GM23338 (cell line): ENCODE data around the gene COL8A1. TPM values are rescaled to one million over a fixed set of nuclear protein-coding genes. Genes with fewer than 3 reads are reported as not detected.

ENCODE experiments used
- ATAC-seq: fragments of 200-7000 bp; cut with Tn5 transposase; 3 replicates; pipeline ENCODE4 v1.9.1; 2020
- DNase-seq: peaks from one replicate; pipeline ENCODE4 v3.0.0-alpha.2; 2015; ENCODE audit warnings: low spot score
- H2AFZ ChIP-seq: fragments of 200-600 bp; sonication (generic); 2 replicates; pipeline ENCODE4 v1.8.0; 2016; ENCODE audit warnings: antibody characterized with exemption, mild to moderate bottlenecking, moderate library complexity
- H3F3A ChIP-seq: fragments of 200-600 bp; sonication (generic); replicated peaks from 2 replicates; pipeline ENCODE4 v1.8.0; 2017; ENCODE audit warnings: antibody characterized with exemption, mixed run types, low read depth
- H3K27ac ChIP-seq: fragments of 200-600 bp; sonication (generic); 2 replicates; pipeline ENCODE4 v1.6.1; 2016; ENCODE audit warnings: low read depth
- H3K27me3 ChIP-seq: fragments of 200-600 bp; sonication (generic); 2 replicates; pipeline ENCODE4 v1.8.0; 2016; ENCODE audit warnings: mild to moderate bottlenecking, mixed run types, moderate library complexity; ENCODE audit not compliant: insufficient read depth
- H3K36me3 ChIP-seq: fragments of 200-600 bp; sonication (generic); 2 replicates; pipeline ENCODE4 v1.8.0; 2016; ENCODE audit warnings: mild to moderate bottlenecking; ENCODE audit not compliant: insufficient read depth
- H3K4me1 ChIP-seq: fragments of 200-600 bp; sonication (generic); 2 replicates; pipeline ENCODE4 v1.8.0; 2016; ENCODE audit warnings: mild to moderate bottlenecking, moderate library complexity; ENCODE audit not compliant: insufficient read depth
- H3K4me2 ChIP-seq: fragments of 200-600 bp; sonication (generic); 2 replicates; pipeline ENCODE4 v1.7.1; 2017; ENCODE audit warnings: mixed run types
- H3K4me3 ChIP-seq: fragments of 200-600 bp; sonication (generic); 2 replicates; pipeline ENCODE4 v1.6.1; 2016; ENCODE audit warnings: mixed run types
- H3K79me2 ChIP-seq: fragments of 200-600 bp; sonication (generic); replicated peaks from 2 replicates; pipeline ENCODE4 v1.8.0; 2017; ENCODE audit warnings: mild to moderate bottlenecking; ENCODE audit not compliant: insufficient read depth
- H3K9me2 ChIP-seq: fragments of 200-600 bp; sonication (generic); 2 replicates; pipeline ENCODE4 v1.8.0; 2017; ENCODE audit not compliant: insufficient read depth
- H4K20me1 ChIP-seq: fragments of 200-600 bp; sonication (generic); replicated peaks from 2 replicates; pipeline ENCODE4 v1.8.0; 2017; ENCODE audit warnings: mild to moderate bottlenecking; ENCODE audit not compliant: insufficient read depth
- H3K27ac Mint-ChIP-seq: 2 replicates; pipeline ENCODE4 v1.8.0; 2020; ENCODE audit warnings: inconsistent platforms, mild to moderate bottlenecking, moderate library complexity, mixed read lengths
- H3K27me3 Mint-ChIP-seq: 3 replicates; pipeline ENCODE4 v1.8.0; 2022; ENCODE audit warnings: low read depth, mild to moderate bottlenecking, moderate library complexity, mixed read lengths, inconsistent platforms; ENCODE audit not compliant: insufficient read depth, poor library complexity
- H3K36me3 Mint-ChIP-seq: 3 replicates; pipeline ENCODE4 v1.8.0; 2021; ENCODE audit warnings: low read depth, mild to moderate bottlenecking, inconsistent platforms, moderate library complexity, mixed read lengths
- H3K4me1 Mint-ChIP-seq: 3 replicates; pipeline ENCODE4 v1.8.0; 2020; ENCODE audit warnings: mild to moderate bottlenecking, inconsistent platforms, mixed read lengths
- H3K4me3 Mint-ChIP-seq: 3 replicates; pipeline ENCODE4 v1.8.0; 2021; ENCODE audit warnings: moderate library complexity, mild to moderate bottlenecking, inconsistent platforms, mixed read lengths
- H3K9me3 Mint-ChIP-seq: 3 replicates; pipeline ENCODE4 v1.8.0; 2020; ENCODE audit warnings: moderate library complexity, mild to moderate bottlenecking, inconsistent platforms, mixed read lengths
- EZH2 ChIP-seq: fragments of 200-600 bp; sonication (generic); IDR thresholded peaks from one replicate; pipeline ENCODE4 v1.8.0; 2017; ENCODE audit warnings: antibody characterized with exemption, mild to moderate bottlenecking, low read depth; ENCODE audit not compliant: unreplicated experiment
- POLR2AphosphoS5 ChIP-seq: IDR thresholded peaks from 2 replicates; pipeline ENCODE4 v1.6.1; 2016; ENCODE audit warnings: antibody characterized with exemption, low read depth
- STAT1 ChIP-seq: IDR thresholded peaks from one replicate; pipeline ENCODE4 v1.6.1; 2016; ENCODE audit warnings: antibody characterized with exemption; ENCODE audit not compliant: unreplicated experiment
- ZNF114 ChIP-seq: fragments of 250-450 bp; sonication (Bioruptor Pico); IDR thresholded peaks from 2 replicates; pipeline ENCODE4 v1.5.0; 2020; ENCODE audit warnings: mild to moderate bottlenecking, moderate library complexity
- polyA plus RNA-seq: library from polyadenylated mRNA; unstranded; fragments of >200 nt; fragmentation: Nextera tagmentation; extraction: Ambion mirVana; gene quantifications from 2 replicates; pipeline ENCODE4 v1.2.1, GENCODE V29; 2016
- total RNA-seq: library from RNA; depleted of rRNA; stranded (reverse); fragments of >200 nt; shearing (Covaris generic); gene quantifications from 2 replicates; pipeline ENCODE4 v1.2.3, GENCODE V29; 2014
- TF ChIP-seq, protein P1 (sequence below): fragments of 250-450 bp; sonication (Bioruptor Pico); IDR thresholded peaks from 2 replicates; pipeline ENCODE4 v1.5.0; 2020; ENCODE audit warnings: mild to moderate bottlenecking, moderate library complexity
- TF ChIP-seq, protein P2 (sequence below), 2 experiments: fragments of 200-600 bp in 1 of 2; sonication (generic) in 1 of 2; conservative IDR thresholded peaks; 2 replicates each; pipeline versions ENCODE4 v1.5.1 to v1.6.1; 2016 to 2017; ENCODE audit warnings: antibody characterized with exemption in 2 of 2, low read depth in 2 of 2, mild to moderate bottlenecking in 2 of 2, moderate library complexity in 1 of 2

Gene COL8A1
- total and polyA plus RNA-seq, 2 experiments from 2014 or later = 0.26 to 0.97 TPM

DNA sequence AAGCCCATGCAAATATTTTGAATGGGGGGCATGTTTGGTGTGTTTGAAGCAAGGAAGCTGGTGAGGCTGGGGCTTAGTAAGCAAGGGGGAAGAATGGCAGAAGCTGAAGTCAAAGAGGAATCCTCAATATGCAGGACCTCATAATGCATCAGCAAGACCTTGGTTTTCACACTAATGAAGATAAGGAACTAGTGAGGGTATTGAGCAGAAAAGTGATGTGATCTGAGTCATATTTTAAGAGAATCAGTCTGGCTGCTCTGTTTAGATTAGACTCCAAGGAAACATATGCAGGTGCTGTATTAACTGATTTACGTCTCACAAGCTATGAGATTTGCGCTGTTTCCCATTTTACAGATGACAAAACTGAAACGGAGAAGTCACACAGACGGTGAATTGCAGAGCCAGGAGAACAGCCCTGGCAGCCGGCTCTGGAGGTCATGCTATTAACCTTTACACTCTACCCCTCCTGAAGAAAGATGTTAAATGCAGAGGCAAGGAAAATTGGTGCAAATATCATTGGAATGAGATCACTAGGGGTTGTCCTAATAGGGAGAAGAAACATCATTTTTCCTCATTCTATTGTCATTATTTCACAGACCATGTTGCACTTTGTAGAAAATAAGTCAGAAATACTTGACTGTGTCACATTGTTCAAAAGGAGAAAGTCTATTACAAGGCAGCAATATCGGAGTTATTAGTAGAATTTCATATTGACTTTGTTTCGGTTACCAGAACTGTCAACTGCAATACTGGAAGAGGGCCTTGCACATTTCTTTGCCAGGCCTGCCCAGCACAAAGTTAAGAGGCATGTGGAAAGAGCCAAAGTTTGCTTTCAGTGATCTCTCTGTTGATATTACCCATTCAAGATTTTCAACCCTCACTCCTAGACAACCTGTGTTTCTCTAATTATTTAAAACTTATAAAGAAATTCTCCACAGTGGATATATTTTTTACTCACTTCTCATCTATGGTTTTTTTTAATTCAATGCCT lies 64.9 kb downstream of the COL8A1 start (continued):
- TF ChIP-seq, protein P1, sequence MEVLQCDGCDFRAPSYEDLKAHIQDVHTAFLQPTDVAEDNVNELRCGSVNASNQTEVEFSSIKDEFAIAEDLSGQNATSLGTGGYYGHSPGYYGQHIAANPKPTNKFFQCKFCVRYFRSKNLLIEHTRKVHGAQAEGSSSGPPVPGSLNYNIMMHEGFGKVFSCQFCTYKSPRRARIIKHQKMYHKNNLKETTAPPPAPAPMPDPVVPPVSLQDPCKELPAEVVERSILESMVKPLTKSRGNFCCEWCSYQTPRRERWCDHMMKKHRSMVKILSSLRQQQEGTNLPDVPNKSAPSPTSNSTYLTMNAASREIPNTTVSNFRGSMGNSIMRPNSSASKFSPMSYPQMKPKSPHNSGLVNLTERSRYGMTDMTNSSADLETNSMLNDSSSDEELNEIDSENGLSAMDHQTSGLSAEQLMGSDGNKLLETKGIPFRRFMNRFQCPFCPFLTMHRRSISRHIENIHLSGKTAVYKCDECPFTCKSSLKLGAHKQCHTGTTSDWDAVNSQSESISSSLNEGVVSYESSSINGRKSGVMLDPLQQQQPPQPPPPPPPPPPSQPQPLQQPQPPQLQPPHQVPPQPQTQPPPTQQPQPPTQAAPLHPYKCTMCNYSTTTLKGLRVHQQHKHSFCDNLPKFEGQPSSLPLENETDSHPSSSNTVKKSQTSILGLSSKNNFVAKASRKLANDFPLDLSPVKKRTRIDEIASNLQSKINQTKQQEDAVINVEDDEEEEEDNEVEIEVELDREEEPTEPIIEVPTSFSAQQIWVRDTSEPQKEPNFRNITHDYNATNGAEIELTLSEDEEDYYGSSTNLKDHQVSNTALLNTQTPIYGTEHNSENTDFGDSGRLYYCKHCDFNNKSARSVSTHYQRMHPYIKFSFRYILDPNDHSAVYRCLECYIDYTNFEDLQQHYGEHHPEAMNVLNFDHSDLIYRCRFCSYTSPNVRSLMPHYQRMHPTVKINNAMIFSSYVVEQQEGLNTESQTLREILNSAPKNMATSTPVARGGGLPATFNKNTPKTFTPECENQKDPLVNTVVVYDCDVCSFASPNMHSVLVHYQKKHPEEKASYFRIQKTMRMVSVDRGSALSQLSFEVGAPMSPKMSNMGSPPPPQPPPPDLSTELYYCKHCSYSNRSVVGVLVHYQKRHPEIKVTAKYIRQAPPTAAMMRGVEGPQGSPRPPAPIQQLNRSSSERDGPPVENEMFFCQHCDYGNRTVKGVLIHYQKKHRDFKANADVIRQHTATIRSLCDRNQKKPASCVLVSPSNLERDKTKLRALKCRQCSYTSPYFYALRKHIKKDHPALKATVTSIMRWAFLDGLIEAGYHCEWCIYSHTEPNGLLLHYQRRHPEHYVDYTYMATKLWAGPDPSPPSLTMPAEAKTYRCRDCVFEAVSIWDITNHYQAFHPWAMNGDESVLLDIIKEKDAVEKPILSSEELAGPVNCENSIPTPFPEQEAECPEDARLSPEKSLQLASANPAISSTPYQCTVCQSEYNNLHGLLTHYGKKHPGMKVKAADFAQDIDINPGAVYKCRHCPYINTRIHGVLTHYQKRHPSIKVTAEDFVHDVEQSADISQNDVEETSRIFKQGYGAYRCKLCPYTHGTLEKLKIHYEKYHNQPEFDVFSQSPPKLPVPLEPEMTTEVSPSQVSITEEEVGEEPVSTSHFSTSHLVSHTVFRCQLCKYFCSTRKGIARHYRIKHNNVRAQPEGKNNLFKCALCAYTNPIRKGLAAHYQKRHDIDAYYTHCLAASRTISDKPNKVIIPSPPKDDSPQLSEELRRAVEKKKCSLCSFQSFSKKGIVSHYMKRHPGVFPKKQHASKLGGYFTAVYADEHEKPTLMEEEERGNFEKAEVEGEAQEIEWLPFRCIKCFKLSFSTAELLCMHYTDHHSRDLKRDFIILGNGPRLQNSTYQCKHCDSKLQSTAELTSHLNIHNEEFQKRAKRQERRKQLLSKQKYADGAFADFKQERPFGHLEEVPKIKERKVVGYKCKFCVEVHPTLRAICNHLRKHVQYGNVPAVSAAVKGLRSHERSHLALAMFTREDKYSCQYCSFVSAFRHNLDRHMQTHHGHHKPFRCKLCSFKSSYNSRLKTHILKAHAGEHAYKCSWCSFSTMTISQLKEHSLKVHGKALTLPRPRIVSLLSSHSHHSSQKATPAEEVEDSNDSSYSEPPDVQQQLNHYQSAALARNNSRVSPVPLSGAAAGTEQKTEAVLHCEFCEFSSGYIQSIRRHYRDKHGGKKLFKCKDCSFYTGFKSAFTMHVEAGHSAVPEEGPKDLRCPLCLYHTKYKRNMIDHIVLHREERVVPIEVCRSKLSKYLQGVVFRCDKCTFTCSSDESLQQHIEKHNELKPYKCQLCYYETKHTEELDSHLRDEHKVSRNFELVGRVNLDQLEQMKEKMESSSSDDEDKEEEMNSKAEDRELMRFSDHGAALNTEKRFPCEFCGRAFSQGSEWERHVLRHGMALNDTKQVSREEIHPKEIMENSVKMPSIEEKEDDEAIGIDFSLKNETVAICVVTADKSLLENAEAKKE (CRISPR knock-in tag) = no peak

DNA sequence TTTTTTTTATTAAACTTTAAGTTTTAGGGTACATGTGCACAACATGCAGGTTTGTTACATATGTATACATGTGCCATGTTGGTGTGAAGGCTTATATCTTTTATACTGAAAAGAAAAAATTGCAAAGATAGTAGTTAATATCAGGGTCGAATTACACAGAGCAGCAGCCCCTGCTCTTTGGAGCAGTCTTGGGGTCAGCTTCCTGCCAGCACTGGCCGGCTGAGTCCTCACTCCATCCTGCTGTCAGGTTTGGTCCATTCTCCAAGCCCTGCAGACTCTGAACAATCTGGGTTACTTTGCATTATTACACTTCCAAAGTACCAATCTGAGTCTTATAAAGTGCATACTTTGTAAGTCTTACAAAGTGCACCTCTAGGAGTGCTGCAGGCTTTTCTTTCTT lies 66.0 kb downstream of the COL8A1 start:
- Histone ChIP-seq H3K4me2 (no peak overlapping the region), H4K20me1 (no peaks in the 10 kb centered on the region), H3K9me2 (no peaks in the 10 kb centered on the region; the same call in 1 of the 2 replicates), H3K27ac (no peak overlapping the region), H3K4me1 (no peaks in the 10 kb centered on the region), H3K27me3 (no peaks in the 10 kb centered on the region), H3K79me2 (no peaks in the 10 kb centered on the region), H3K36me3 (no peaks in the 10 kb centered on the region), H3K4me3 (no peak overlapping the region), H2AFZ (no peak overlapping the region), H3F3A (no peaks in the 10 kb centered on the region)
- H3K9me3 Mint-ChIP-seq = no peaks in the 10 kb centered on the region
- H3K4me1 Mint-ChIP-seq = 0 out of 3 replicates have a peak, but pooled peaks cover 3% of the 10 kb centered on the region
- no peak for TF ChIP-seq EZH2
- no peak for TF ChIP-seq POLR2AphosphoS5
- no peak for TF ChIP-seq ZNF114
- TF ChIP-seq STAT1 = no peak
- TF ChIP-seq, protein P2, sequence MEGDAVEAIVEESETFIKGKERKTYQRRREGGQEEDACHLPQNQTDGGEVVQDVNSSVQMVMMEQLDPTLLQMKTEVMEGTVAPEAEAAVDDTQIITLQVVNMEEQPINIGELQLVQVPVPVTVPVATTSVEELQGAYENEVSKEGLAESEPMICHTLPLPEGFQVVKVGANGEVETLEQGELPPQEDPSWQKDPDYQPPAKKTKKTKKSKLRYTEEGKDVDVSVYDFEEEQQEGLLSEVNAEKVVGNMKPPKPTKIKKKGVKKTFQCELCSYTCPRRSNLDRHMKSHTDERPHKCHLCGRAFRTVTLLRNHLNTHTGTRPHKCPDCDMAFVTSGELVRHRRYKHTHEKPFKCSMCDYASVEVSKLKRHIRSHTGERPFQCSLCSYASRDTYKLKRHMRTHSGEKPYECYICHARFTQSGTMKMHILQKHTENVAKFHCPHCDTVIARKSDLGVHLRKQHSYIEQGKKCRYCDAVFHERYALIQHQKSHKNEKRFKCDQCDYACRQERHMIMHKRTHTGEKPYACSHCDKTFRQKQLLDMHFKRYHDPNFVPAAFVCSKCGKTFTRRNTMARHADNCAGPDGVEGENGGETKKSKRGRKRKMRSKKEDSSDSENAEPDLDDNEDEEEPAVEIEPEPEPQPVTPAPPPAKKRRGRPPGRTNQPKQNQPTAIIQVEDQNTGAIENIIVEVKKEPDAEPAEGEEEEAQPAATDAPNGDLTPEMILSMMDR (conservative IDR thresholded peaks at IDR 0.05; ENCODE audit: low read depth in 2 of 2) = no peak
- H3K27me3 Mint-ChIP-seq = no peaks in the 10 kb centered on the region
- no peak overlapping the region for H3K27ac Mint-ChIP-seq
- ATAC-seq (peak; percentile 70), DNase-seq (peak; percentile 3)
- no peaks in the 10 kb centered on the region for H3K36me3 Mint-ChIP-seq
- H3K4me3 Mint-ChIP-seq = no peak overlapping the region
